Endothelial cell of umbilical vein (primary cell): Measurements from ENCODE around the gene NSD1. TPM values are rescaled to one million over a fixed set of nuclear protein-coding genes. Genes with fewer than 3 reads are reported as not detected.

Experiments
- BruUV-seq: library from RNA; stranded (reverse); fragments of 400-500 nt; replicated peaks from 2 replicates; lab custom pipeline; 2021; lab: Mats Ljungman, UMichigan
- CTCF ChIA-PET: fragments of 300-600, 350-600 bp; sonication (Branson Sonifier 250); formaldehyde crosslinking; loops from one replicate; lab custom pipeline; 2021; ENCODE audit warnings: antibody characterized with exemption, inconsistent platforms; lab: Charles Lee
- POLR2A ChIA-PET: fragments of 300-600, 350-600 bp; sonication (Branson Sonifier 250); formaldehyde crosslinking; loops from one replicate; lab custom pipeline; 2021; ENCODE audit warnings: antibody characterized with exemption, inconsistent platforms; lab: Charles Lee
- DNase-seq: peaks from one replicate; pipeline ENCODE4 v3.0.0-alpha.2; 2011; ENCODE audit warnings: low read depth, low spot score
- FAIRE-seq: peaks from 2 replicates; lab custom pipeline; 2011; peaks lifted over from hg19 to GRCh38; lab: Jason Lieb, UNC
- H2AFZ ChIP-seq: 2 replicates; pipeline ENCODE4 v1.6.0; 2012; ENCODE audit warnings: low read depth, low read length, control low read depth, inconsistent platforms
- H3K27ac ChIP-seq: 2 replicates; pipeline ENCODE4 v1.5.1; 2011; ENCODE audit warnings: low read depth, mild to moderate bottlenecking, control low read depth, low read length, moderate library complexity; ENCODE audit not compliant: insufficient read depth
- H3K27me3 ChIP-seq, 2 experiments: 2 replicates each; pipeline versions ENCODE4 v1.6.0 to v1.6.1; 2011; ENCODE audit warnings: low read length in 2 of 2, mixed read lengths in 1 of 2; ENCODE audit not compliant: control insufficient read depth in 2 of 2, insufficient read depth in 2 of 2
- H3K36me3 ChIP-seq, 2 experiments: 2 replicates in 1 of 2; 3 replicates in 1 of 2; pipeline ENCODE4 v1.5.1; 2011; ENCODE audit warnings: low read length in 2 of 2, mild to moderate bottlenecking in 1 of 2, moderate library complexity in 1 of 2; ENCODE audit not compliant: control insufficient read depth in 2 of 2, insufficient read depth in 2 of 2; ENCODE audit errors: extremely low read depth in 1 of 2
- H3K4me1 ChIP-seq: 3 replicates; pipeline ENCODE4 v1.5.1; 2011; ENCODE audit warnings: mild to moderate bottlenecking, low read length; ENCODE audit not compliant: control insufficient read depth, insufficient read depth; ENCODE audit errors: extremely low read depth
- H3K4me2 ChIP-seq: 2 replicates; pipeline ENCODE4 v1.6.1; 2011; ENCODE audit warnings: low read length, control low read depth, mixed read lengths; ENCODE audit not compliant: insufficient read depth
- H3K4me3 ChIP-seq, 3 experiments: fragments of 200-600 bp in 1 of 3; sonication (generic), shearing (Covaris generic) in 1 of 3; replicated peaks in 1 of 3; 2 replicates each; pipeline ENCODE4 v1.5.1; 2011 to 2016; ENCODE audit warnings: control low read depth in 3 of 3, low read length in 3 of 3, mild to moderate bottlenecking in 2 of 3, inconsistent platforms in 1 of 3, low read depth in 1 of 3, moderate library complexity in 1 of 3; ENCODE audit not compliant: insufficient read depth in 1 of 3
- H3K79me2 ChIP-seq: 2 replicates; pipeline ENCODE4 v1.6.0; 2012; ENCODE audit warnings: low read length, inconsistent platforms; ENCODE audit not compliant: control insufficient read depth, insufficient read depth
- H3K9ac ChIP-seq: replicated peaks from 2 replicates; pipeline ENCODE3; 2011; ENCODE audit warnings: low read length, control low read depth; ENCODE audit not compliant: insufficient read depth; ENCODE audit errors: extremely low read depth
- H3K9me1 ChIP-seq: replicated peaks from 3 replicates; pipeline ENCODE4 v1.6.0; 2011; ENCODE audit warnings: mild to moderate bottlenecking, low read length; ENCODE audit not compliant: control insufficient read depth, insufficient read depth; ENCODE audit errors: extremely low read depth
- H3K9me3 ChIP-seq: replicated peaks from 2 replicates; pipeline ENCODE4 v1.5.1; 2012; ENCODE audit warnings: low read length, inconsistent platforms; ENCODE audit not compliant: control insufficient read depth, insufficient read depth
- H4K20me1 ChIP-seq: replicated peaks from 2 replicates; pipeline ENCODE3; 2011; ENCODE audit warnings: mild to moderate bottlenecking, low read length; ENCODE audit not compliant: control insufficient read depth, insufficient read depth; ENCODE audit errors: extremely low read depth
- EZH2 ChIP-seq: IDR thresholded peaks from 2 replicates; pipeline ENCODE4 v1.6.1; 2012; ENCODE audit warnings: borderline replicate concordance, low read depth, mild to moderate bottlenecking, moderate library complexity, low read length, inconsistent platforms; ENCODE audit not compliant: severe bottlenecking
- GATA2 ChIP-seq: IDR thresholded peaks from 2 replicates; pipeline ENCODE4 v1.7.0; 2011; ENCODE audit warnings: low read depth, mild to moderate bottlenecking, moderate library complexity, mixed read lengths, low read length; ENCODE audit not compliant: insufficient read length, insufficient read depth
- JUN ChIP-seq: IDR thresholded peaks from 2 replicates; pipeline ENCODE4 v1.6.1; 2011; ENCODE audit warnings: borderline replicate concordance, low read depth; ENCODE audit not compliant: insufficient read length, insufficient read depth
- POLR2A ChIP-seq: IDR thresholded peaks from 2 replicates; pipeline ENCODE4 v1.6.1; 2012; ENCODE audit warnings: low read depth, mild to moderate bottlenecking, control low read depth, low read length
- POLR2AphosphoS5 ChIP-seq: IDR thresholded peaks from 2 replicates; pipeline ENCODE4 v1.6.1; 2012; ENCODE audit warnings: low read depth, mild to moderate bottlenecking, control low read depth, low read length, moderate library complexity; ENCODE audit not compliant: insufficient read depth
- dilution Hi-C: fragments of 300-500 bp; cut with MboI; formaldehyde crosslinking; loops from one replicate; pipeline ENCODE4 v1.15.0; 2019; ENCODE audit warnings: low sequenced_read_pairs; ENCODE audit not compliant: extremely low pct_ligation_motif_present
- intact Hi-C: fragments of 100-400 bp; cut with micrococcal nuclease; formaldehyde crosslinking; loops from one replicate; pipeline ENCODE4 v1.10.0; 2022
- polyA plus RNA-seq, 4 experiments: library from polyadenylated mRNA; depleted of rRNA in 3 of 4; stranded (reverse) in 3 of 4; unstranded in 1 of 4; fragments of >200 nt; gene quantifications; 2 replicates each; pipeline versions ENCODE4 v1.2.1 to v1.2.3, GENCODE V29; 2011 to 2012; ENCODE audit warnings: missing spikeins in 1 of 4
- total RNA-seq: library from RNA; stranded (reverse); gene quantifications from 2 replicates; pipeline ENCODE4 v1.2.3, GENCODE V29; 2021
- TF ChIP-seq, protein P1 (sequence below), 2 donors: IDR thresholded peaks; 1 replicate in 1 of 2; 2 replicates in 1 of 2; pipeline ENCODE4 v1.5.1; 2011; ENCODE audit warnings: low read length in 2 of 2, mild to moderate bottlenecking in 2 of 2, moderate library complexity in 2 of 2, control low read depth in 1 of 2, inconsistent platforms in 1 of 2, low read depth in 1 of 2; ENCODE audit not compliant: insufficient read depth in 1 of 2; ENCODE audit errors: extremely low read depth in 1 of 2
- TF ChIP-seq, protein P2 (sequence below): IDR thresholded peaks from 2 replicates; pipeline ENCODE4 v1.6.1; 2011; ENCODE audit not compliant: insufficient read depth, insufficient read length

NSD1 gene
- total and polyA plus RNA-seq, 2 donors (not counting 3 experiments of a cell fraction or from before 2014, with no cell fraction given), result 14.4 to 90.4 TPM

DNA sequence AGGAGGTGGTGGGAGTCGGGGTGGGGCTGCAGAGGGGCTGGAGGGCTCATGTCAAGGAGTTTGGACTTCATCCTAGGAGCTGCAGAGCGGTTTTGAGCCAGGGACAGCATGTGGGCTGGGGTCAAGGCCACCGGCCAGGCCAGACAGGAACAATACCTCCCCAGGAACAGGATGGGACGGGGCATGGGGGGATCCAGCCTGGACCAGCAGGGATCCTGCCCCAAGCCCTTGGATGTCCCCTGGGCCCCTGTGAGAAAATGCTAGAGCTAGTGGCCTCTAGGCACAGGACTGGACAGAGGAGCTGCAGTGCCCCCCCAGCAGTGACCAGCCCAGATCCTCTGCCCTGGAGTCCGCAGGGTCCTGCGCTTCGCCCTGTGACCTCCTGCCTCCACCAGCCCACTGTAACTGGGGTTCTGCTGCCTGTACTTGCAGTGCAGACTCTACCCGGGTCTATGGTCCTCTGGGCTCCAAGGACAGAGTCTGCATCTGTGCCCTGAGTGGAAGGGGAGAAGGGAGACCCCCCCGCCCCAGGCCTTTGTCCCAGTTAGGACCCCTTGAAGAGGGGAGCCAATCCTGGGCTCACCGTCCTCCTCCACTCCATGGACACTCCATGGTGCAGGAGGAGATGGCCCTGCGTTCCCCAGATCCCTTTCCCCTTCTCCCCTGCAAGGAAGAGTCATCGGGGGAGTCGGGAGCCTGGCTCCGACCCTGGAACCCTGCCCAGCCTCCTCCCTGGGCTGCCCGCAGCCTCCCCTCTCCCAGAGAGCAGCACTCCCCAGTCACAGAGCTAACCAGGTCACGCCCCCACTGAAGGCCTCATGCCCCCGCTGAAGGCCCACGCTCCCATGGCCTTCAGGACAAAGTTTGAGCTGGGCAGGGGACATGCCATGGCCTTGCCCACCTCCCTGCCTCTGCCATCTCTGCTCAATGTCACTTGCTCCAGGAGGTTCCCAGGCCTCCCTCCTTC, 181.1 kb downstream of the NSD1 start:
- H3K4me2 ChIP-seq, result no peak overlapping the region
- no peaks in the 10 kb centered on the region for H3K27me3 ChIP-seq
- FAIRE-seq (no peak), DNase-seq (no peak)
- no peaks in the 10 kb centered on the region for H3K9me3 ChIP-seq
- ChIA-PET CTCF (interaction anchor here (1.1 to 2.7 kb wide), 4 partner anchors 56 to 138 kb away, joined by 3 to 12 read pairs (median 6); no protein-coding TSS in a partner anchor), POLR2A (interaction anchor here (0.6 kb wide), 1 partner anchor 30 kb away, joined by 5 read pairs; no protein-coding TSS in a partner anchor)
- dilution Hi-C loops, result no loop called here
- intact Hi-C loops, result loop anchor here (5.0 kb wide), 2 partner anchors 53 to 662 kb away; no protein-coding TSS in a partner anchor
- no peaks in the 10 kb centered on the region for H4K20me1 ChIP-seq
- no peak overlapping the region for H2AFZ ChIP-seq
- peaks cover 0 to 3% of the 10 kb centered on the region in 2 experiments for H3K36me3 ChIP-seq
- H3K9me1 ChIP-seq, result no peaks in the 10 kb centered on the region
- no peak overlapping the region for H3K4me3 ChIP-seq
- TF ChIP-seq, protein P1, sequence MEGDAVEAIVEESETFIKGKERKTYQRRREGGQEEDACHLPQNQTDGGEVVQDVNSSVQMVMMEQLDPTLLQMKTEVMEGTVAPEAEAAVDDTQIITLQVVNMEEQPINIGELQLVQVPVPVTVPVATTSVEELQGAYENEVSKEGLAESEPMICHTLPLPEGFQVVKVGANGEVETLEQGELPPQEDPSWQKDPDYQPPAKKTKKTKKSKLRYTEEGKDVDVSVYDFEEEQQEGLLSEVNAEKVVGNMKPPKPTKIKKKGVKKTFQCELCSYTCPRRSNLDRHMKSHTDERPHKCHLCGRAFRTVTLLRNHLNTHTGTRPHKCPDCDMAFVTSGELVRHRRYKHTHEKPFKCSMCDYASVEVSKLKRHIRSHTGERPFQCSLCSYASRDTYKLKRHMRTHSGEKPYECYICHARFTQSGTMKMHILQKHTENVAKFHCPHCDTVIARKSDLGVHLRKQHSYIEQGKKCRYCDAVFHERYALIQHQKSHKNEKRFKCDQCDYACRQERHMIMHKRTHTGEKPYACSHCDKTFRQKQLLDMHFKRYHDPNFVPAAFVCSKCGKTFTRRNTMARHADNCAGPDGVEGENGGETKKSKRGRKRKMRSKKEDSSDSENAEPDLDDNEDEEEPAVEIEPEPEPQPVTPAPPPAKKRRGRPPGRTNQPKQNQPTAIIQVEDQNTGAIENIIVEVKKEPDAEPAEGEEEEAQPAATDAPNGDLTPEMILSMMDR (IDR thresholded peaks at IDR 0.05; ENCODE audit: extremely low read depth in 1 of 2, insufficient read depth in 1 of 2, low read depth in 1 of 2, low read length in 2 of 2), result no peak
- TF ChIP-seq POLR2AphosphoS5, result no peak
- TF ChIP-seq GATA2, result no peak
- TF ChIP-seq POLR2A, result no peak
- no peak for TF ChIP-seq EZH2
- TF ChIP-seq, protein P2, sequence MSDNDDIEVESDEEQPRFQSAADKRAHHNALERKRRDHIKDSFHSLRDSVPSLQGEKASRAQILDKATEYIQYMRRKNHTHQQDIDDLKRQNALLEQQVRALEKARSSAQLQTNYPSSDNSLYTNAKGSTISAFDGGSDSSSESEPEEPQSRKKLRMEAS, result no peak
- no peak for TF ChIP-seq JUN
- peaks cover 10% of the 10 kb centered on the region for H3K79me2 ChIP-seq
- no TSS peak for BruUV-seq
- H3K27ac ChIP-seq, result no peak overlapping the region
- H3K4me1 ChIP-seq, result peaks cover 22% of the 10 kb centered on the region
- H3K9ac ChIP-seq, result no peak overlapping the region
